HepG2 (cell line): Measurements from ENCODE around the gene ZDHHC24. TPM values are rescaled to one million over a fixed set of nuclear protein-coding genes. Genes with fewer than 3 reads are reported as not detected.

ENCODE experiments used
- ATAC-seq: fragments of 200-7000 bp; cut with Tn5 transposase; 3 replicates; pipeline ENCODE4 v1.9.1; 2020; ENCODE audit warnings: mild to moderate bottlenecking, moderate library complexity
- BruUV-seq: library from RNA; stranded (reverse); fragments of 400-500 nt; replicated peaks from 2 replicates; lab custom pipeline; 2021; lab: Mats Ljungman, UMichigan
- CTCF ChIA-PET: fragments of 300-600 bp; formaldehyde crosslinking; extraction: SDS; loops from one replicate; lab custom pipeline; 2021; ENCODE audit warnings: low total read pairs, inconsistent platforms, low intra/inter-chr PET ratio; lab: Yijun Ruan, JAX
- POLR2A ChIA-PET: fragments of 350-600 bp; sonication (Branson Sonifier 250); formaldehyde crosslinking; loops from one replicate; lab custom pipeline; 2020; ENCODE audit warnings: antibody characterized with exemption, inconsistent platforms; lab: Yijun Ruan, JAX
- DNase-seq: peaks from one replicate; pipeline ENCODE4 v3.0.0-alpha.2; 2015; ENCODE audit warnings: low spot score
- FAIRE-seq: peaks from 3 replicates; lab custom pipeline; 2011; peaks lifted over from hg19 to GRCh38; lab: Jason Lieb, UNC
- H2AFZ ChIP-seq: one replicate; pipeline ENCODE4 v1.6.1; 2011; ENCODE audit warnings: low read length, inconsistent platforms
- H3K27ac ChIP-seq: fragments of 300-600 bp; 3 replicates; pipeline ENCODE4 v1.8.0; 2011; ENCODE audit warnings: mixed run types, mild to moderate bottlenecking, mixed read lengths, low read length, inconsistent platforms; ENCODE audit not compliant: insufficient read depth; ENCODE audit errors: extremely low read length
- H3K27me3 ChIP-seq, 2 experiments: fragments of 200-600 bp in 1 of 2; 2 replicates in 1 of 2; 3 replicates in 1 of 2; pipeline versions ENCODE4 v1.6.0 to v1.8.0; 2011; ENCODE audit warnings: low read length in 2 of 2, mild to moderate bottlenecking in 2 of 2, moderate library complexity in 2 of 2, inconsistent platforms in 1 of 2; ENCODE audit not compliant: insufficient read depth in 2 of 2, control insufficient read depth in 1 of 2
- H3K36me3 ChIP-seq, 2 experiments: fragments of 200-600 bp in 1 of 2; replicated peaks in 1 of 2; 2 replicates in 1 of 2; 3 replicates in 1 of 2; pipeline versions ENCODE4 v1.5.1 to v1.8.0; 2011; ENCODE audit warnings: low read length in 2 of 2, inconsistent platforms in 1 of 2; ENCODE audit not compliant: insufficient read depth in 2 of 2, control insufficient read depth in 1 of 2
- H3K4me1 ChIP-seq: 2 replicates; pipeline ENCODE4 v1.5.1; 2012; ENCODE audit warnings: low read length, inconsistent platforms; ENCODE audit not compliant: insufficient read depth
- H3K4me2 ChIP-seq: 2 replicates; pipeline ENCODE4 v1.6.0; 2011; ENCODE audit warnings: low read depth, low read length, inconsistent platforms
- H3K4me3 ChIP-seq, 3 experiments: fragments of 200-600 bp in 1 of 3; sonication (generic), shearing (Covaris generic) in 1 of 3; replicated peaks in 1 of 3; 2 replicates each; pipeline ENCODE4 v1.5.1; 2011 to 2016; ENCODE audit warnings: low read length in 3 of 3, inconsistent platforms in 2 of 3, low read depth in 2 of 3, mild to moderate bottlenecking in 2 of 3, control low read depth in 1 of 3, mixed read lengths in 1 of 3; ENCODE audit not compliant: insufficient read depth in 1 of 3
- H3K79me2 ChIP-seq: one replicate; pipeline ENCODE4 v1.6.1; 2011; ENCODE audit warnings: low read length, inconsistent platforms; ENCODE audit not compliant: insufficient read depth
- H3K9ac ChIP-seq: 2 replicates; pipeline ENCODE4 v1.6.0; 2011; ENCODE audit warnings: mild to moderate bottlenecking, low read depth, low read length, inconsistent platforms; ENCODE audit not compliant: insufficient read depth
- H3K9me3 ChIP-seq: 2 replicates; pipeline ENCODE4 v1.5.1; 2012; ENCODE audit warnings: mild to moderate bottlenecking, low read length
- H4K20me1 ChIP-seq: 2 replicates; pipeline ENCODE4 v1.6.0; 2011; ENCODE audit warnings: inconsistent platforms, mild to moderate bottlenecking, low read length, moderate library complexity; ENCODE audit not compliant: insufficient read depth
- CEBPB ChIP-seq: IDR thresholded peaks from 2 replicates; pipeline ENCODE4 v1.6.1; 2011; ENCODE audit warnings: low read depth, low read length, improper control_type of control experiment, borderline replicate concordance
- ZNF337 ChIP-seq: sonication (generic); formaldehyde crosslinking; IDR thresholded peaks from 2 replicates; pipeline ENCODE4 v1.5.1; 2020; ENCODE audit warnings: missing genetic modification reagents, low read depth, mild to moderate bottlenecking, borderline replicate concordance
- whole genome bisulfite sequencing: methylation state at CpG from one replicate; pipeline ENCODE4 v1.1.6; 2017; ENCODE audit warnings: low lambda C conversion rate; 5-methylcytosine and 5-hydroxymethylcytosine counted together
- in situ Hi-C: cut with HindIII; loops from 2 replicates; pipeline ENCODE4 v1.10.0; 2017; ENCODE audit warnings: low pct_unique_long_range_greater_than_20kb; ENCODE audit not compliant: extremely low pct_ligation_motif_present
- intact Hi-C: fragments of 100-400 bp; cut with micrococcal nuclease; formaldehyde crosslinking; loops from one replicate; pipeline ENCODE4 v1.10.0; 2022; ENCODE audit not compliant: unreplicated experiment
- polyA plus RNA-seq, 8 experiments: library from polyadenylated mRNA; depleted of rRNA in 3 of 8; stranded (reverse) in 7 of 8; unstranded in 1 of 8; fragments of >200 nt; fragmentation: Illumina TruSeq in 4 of 8; extraction: Trizol in 4 of 8; gene quantifications; 2 replicates each; pipeline versions ENCODE4 v1.2.1 to v1.2.3, GENCODE V29; 2011 to 2016; ENCODE audit warnings: low read depth in 4 of 8, missing spikeins in 1 of 8, mixed read lengths in 1 of 8; ENCODE audit not compliant: insufficient read depth in 1 of 8
- total RNA-seq, 5 experiments: library from RNA; depleted of rRNA; stranded (reverse); fragments of >200 nt; fragmentation: Illumina TruSeq; extraction: Trizol; gene quantifications; 2 replicates each; pipeline ENCODE4 v1.2.3, GENCODE V29; 2016; ENCODE audit warnings: low read depth in 1 of 5
- TF ChIP-seq, protein P1 (sequence below): sonication (generic); formaldehyde crosslinking; IDR thresholded peaks from 2 replicates; pipeline ENCODE4 v1.5.0; 2020; ENCODE audit warnings: missing genetic modification reagents

Gene ZDHHC24
- total and polyA plus RNA-seq, 2 of the 13 experiments (the other 11 are each of a cell fraction or from before 2014, with no cell fraction given): 4.3 TPM

DNA sequence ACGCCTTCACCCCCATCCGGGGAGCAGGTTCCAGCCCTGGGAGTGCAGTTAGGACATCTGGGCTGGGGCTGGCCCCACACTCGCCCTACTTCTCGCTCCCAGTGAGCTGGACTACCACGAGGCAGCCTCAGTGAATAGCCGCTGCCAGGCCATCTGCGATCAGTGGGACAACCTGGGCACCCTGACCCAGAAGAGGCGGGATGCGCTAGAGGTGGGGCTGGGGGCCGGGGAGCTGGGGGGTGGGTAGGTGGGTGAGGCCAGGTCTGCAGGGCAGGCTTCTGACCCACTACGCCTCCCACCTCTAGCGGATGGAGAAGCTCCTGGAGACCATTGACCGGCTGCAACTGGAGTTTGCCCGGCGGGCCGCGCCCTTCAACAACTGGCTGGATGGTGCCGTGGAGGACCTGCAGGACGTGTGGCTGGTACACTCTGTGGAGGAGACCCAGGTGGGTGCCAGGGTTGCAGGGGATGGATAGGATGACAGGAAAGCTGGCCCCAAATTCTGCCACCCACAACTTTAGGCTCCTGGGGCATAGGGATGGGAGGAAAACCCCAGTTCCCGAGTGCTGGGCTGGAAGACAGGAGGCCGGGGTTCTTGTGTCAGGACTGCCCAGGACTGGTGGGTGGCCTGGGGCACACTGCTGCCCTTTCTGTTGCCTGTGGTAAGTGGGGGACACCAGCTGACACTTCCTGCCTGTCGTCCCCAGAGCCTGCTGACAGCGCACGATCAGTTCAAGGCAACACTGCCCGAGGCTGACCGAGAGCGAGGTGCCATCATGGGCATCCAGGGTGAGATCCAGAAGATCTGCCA, 14.2 kb upstream of the ZDHHC24 start:
- no peak for FAIRE-seq
- TF ChIP-seq, protein P1, sequence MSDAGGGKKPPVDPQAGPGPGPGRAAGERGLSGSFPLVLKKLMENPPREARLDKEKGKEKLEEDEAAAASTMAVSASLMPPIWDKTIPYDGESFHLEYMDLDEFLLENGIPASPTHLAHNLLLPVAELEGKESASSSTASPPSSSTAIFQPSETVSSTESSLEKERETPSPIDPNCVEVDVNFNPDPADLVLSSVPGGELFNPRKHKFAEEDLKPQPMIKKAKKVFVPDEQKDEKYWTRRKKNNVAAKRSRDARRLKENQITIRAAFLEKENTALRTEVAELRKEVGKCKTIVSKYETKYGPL (CRISPR knock-in tag): no peak
- H3K9ac ChIP-seq: no peak overlapping the region
- H3K9me3 ChIP-seq: no peaks in the 10 kb centered on the region
- ChIA-PET CTCF (no interaction called here), POLR2A (interaction anchor here (0.5 to 0.8 kb wide), 2 partner anchors 47 to 57 kb away, joined by 3 read pairs; no protein-coding TSS in a partner anchor)
- intact Hi-C loops: no loop called here
- no peaks in the 10 kb centered on the region for H3K36me3 ChIP-seq
- no TSS peak for BruUV-seq
- no peak overlapping the region for H2AFZ ChIP-seq
- no peaks in the 10 kb centered on the region for H4K20me1 ChIP-seq
- H3K4me3 ChIP-seq: no peak overlapping the region
- WGBS: 60% methylated on average over 13 of the region's 27 CpGs
- H3K27ac ChIP-seq: no peak overlapping the region
- no peaks in the 10 kb centered on the region for H3K4me1 ChIP-seq
- no peak for DNase-seq
- H3K27me3 ChIP-seq: peaks cover 2 to 68% of the 10 kb centered on the region in 2 experiments; a peak in 4 of 5 replicates
- ATAC-seq: no peak
- H3K4me2 ChIP-seq: no peak overlapping the region
- in situ Hi-C loops: loop anchor here (25.0 kb wide), 1 partner anchor 277 kb away; the partner anchor contains the start of gene RCE1
- H3K79me2 ChIP-seq: no peaks in the 10 kb centered on the region

DNA sequence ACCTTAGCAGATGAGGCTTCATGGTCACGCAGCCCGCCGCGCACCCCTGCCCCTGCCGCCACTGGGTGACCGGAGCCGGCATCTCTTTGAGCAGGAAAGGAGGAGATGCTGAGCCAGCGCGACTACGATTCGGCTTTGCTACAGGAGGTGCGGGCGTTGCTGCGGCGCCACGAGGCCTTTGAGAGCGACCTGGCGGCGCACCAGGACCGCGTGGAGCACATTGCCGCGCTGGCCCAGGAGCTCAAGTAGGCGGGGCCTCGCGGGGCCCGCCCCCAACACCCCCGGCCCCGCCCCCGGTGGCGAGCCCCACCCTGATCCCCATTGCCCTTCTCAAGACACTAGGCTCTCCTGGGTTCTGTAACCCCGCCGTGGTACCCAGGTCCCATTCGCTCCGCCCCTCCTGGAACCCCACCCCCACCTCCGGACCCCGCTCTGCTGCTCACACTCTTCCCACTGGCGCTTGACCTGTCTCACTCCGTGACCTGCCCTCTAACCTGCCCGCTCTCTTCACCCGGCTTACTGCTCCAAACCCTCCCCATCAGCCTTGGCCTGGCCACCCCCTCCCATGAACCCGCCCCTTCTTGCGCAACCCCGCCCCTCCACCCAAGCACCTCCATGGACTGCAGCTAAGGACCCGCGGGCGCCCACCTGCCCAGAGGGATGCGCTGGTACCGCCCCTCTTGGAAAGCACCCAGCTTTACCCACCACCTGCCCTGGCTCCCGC, 13.5 kb upstream of the ZDHHC24 start:
- CTCF ChIA-PET: no interaction called here
- Histone ChIP-seq H3K79me2 (no peaks in the 10 kb centered on the region), H3K36me3 (no peaks in the 10 kb centered on the region), H3K4me2 (no peak overlapping the region), H2AFZ (no peak overlapping the region), H4K20me1 (no peaks in the 10 kb centered on the region), H3K27me3 (peaks cover 2 to 67% of the 10 kb centered on the region in 2 experiments; a peak in 4 of 5 replicates), H3K9me3 (no peaks in the 10 kb centered on the region), H3K27ac (no peak overlapping the region), H3K4me1 (no peaks in the 10 kb centered on the region), H3K4me3 (no peak overlapping the region), H3K9ac (no peak overlapping the region)
- in situ Hi-C loops (loop anchor here (25.0 kb wide), 1 partner anchor 278 kb away; the partner anchor contains the start of gene RCE1), intact Hi-C loops (no loop called here)
- no TSS peak for BruUV-seq
- ATAC-seq (no peak), FAIRE-seq (no peak), DNase-seq (no peak)
- TF ChIP-seq CEBPB (peak; percentile 12; the same call in 1 of the 2 replicates), ZNF337 (CRISPR knock-in tag) (no peak)
- 29% methylated on average over 18 of the region's 50 CpGs for WGBS
- POLR2A ChIA-PET: interaction anchor here (0.5 to 0.8 kb wide), 2 partner anchors 48 to 58 kb away, joined by 3 read pairs; no protein-coding TSS in a partner anchor
